Muscle layer of colon (tissue), 2 donors: ENCODE data around the gene S100A16.

ENCODE experiments used
- H3K27ac ChIP-seq: one replicate; pipeline ENCODE4 v1.7.0; 2013; ENCODE audit warnings: low read depth, mild to moderate bottlenecking, low read length, moderate library complexity
- H3K27me3 ChIP-seq, 2 donors: one replicate each; pipeline ENCODE4 v1.7.0; 2013; ENCODE audit warnings: low read length in 2 of 2, mild to moderate bottlenecking in 2 of 2; ENCODE audit not compliant: insufficient read depth in 2 of 2, control insufficient read depth in 1 of 2
- H3K36me3 ChIP-seq: one replicate; pipeline ENCODE4 v1.7.0; 2013; ENCODE audit warnings: mild to moderate bottlenecking, low read length; ENCODE audit not compliant: insufficient read depth
- H3K4me1 ChIP-seq: one replicate; pipeline ENCODE4 v1.7.0; 2013; ENCODE audit warnings: mild to moderate bottlenecking, low read length; ENCODE audit not compliant: insufficient read depth
- H3K4me3 ChIP-seq, 2 donors: one replicate each; pipeline ENCODE4 v1.7.0; 2013; ENCODE audit warnings: low read length in 2 of 2, low read depth in 1 of 2, mild to moderate bottlenecking in 1 of 2, moderate library complexity in 1 of 2
- H3K9ac ChIP-seq: one replicate; pipeline ENCODE4 v1.7.0; 2013; ENCODE audit warnings: low read length
- H3K9me3 ChIP-seq: one replicate; pipeline ENCODE4 v1.7.0; 2013; ENCODE audit warnings: mild to moderate bottlenecking, low read length
- donor health status: abdominal sarcoma.
- donor health status: Adenocarcinoma of cecum.

The S100A16 gene

DNA sequence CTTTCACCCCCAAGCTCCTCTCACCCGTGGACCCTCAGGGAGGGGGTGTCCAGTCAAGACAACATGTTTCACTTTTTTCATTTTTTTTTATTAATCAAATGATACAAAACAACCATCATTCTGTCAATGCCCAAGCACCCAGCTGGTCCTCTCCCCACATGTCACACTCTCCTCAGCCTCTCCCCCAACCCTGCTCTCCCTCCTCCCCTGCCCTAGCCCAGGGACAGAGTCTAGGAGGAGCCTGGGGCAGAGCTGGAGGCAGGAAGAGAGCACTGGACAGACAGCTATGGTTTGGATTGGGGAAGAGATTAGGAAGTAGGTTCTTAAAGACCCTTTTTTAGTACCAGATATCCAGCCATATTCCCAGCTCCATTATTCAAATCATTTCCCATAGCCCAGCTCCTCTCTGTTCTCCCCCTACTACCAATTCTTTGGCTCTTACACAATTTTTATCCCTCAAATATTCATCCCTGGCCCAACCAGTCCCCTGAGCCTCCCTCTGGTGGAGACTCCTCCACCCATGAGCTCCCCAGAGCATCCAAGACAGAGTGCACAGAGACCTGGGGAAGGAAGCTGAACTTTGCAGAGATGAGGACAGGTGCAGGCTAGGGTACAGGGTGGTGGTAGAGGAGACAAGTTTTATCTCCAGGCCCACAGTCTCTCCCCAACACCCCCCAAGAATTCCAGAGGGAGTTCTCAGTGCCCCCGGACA lies 1.4 kb upstream of the S100A16 start:
- Histone ChIP-seq H3K9ac (no peak overlapping the region), H3K4me1 (peaks cover 31% of the 10 kb centered on the region), H3K9me3 (no peaks in the 10 kb centered on the region), H3K36me3 (no peaks in the 10 kb centered on the region), H3K27me3 (no peaks in the 10 kb centered on the region), H3K27ac (no peak overlapping the region), H3K4me3 (no peak overlapping the region)

DNA sequence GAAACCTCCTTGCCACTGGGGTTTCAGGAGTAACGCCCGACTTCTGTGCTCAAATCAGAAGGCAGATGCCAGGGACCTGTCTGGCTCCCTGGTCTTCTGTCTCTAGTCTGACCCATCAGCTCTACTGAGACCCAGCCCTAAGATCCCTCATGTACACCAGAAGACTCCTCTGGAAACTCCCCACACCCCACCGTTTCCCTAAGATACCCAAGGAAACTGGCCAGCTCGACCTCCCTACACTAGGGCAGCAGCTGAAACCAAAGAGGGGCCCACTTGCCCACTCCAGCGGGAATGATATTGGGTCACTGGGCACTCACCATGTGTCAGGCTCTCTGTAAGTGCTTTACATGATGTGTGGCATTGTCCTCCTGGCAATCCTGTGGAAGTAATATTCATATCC lies 469 bp upstream of the S100A16 start:
- H3K9me3 ChIP-seq: no peaks in the 10 kb centered on the region
- H3K27ac ChIP-seq: peak overlapping the region; percentile 84
- peak overlapping the region; percentile 88 to 91 for H3K4me3 ChIP-seq
- H3K9ac ChIP-seq: peak overlapping the region; percentile 78
- no peaks in the 10 kb centered on the region for H3K27me3 ChIP-seq
- no peaks in the 10 kb centered on the region for H3K36me3 ChIP-seq
- peaks cover 41% of the 10 kb centered on the region for H3K4me1 ChIP-seq

DNA sequence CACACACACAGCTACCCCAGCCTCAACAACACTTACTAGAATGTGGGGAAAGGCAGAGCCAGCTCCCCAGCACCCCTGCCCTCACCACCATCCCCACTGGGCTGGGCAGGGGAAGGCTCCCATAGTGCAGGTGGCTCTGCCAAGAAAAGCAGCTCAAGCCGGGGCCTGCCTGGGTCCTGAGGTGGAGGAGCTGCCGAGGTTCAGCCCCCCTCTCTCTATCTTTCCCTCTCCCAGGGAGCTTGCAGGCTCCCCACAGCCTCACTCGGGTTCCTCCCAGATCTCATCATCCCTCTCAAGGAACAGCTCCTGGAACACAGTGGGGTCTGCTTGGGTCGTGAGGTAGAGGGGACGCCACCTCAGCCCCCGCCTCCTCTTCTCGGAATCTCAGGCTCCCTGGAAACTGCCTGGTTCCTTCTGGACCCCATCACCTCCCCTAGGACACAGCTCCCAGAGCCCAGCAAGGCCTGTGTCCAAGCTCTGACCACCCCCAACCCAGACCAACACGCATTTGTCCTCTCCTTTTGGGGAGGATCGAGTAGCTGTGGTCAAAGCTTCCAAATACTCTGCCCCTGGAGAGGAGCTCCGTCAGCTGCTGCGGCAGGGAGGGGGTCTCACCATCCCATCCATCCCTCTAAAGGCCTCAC lies 704 bp downstream of the S100A16 start:
- Histone ChIP-seq H3K36me3 (peaks cover 10% of the 10 kb centered on the region), H3K4me1 (peaks cover 42% of the 10 kb centered on the region), H3K4me3 (peak overlapping the region; percentile 88 to 91), H3K27me3 (no peaks in the 10 kb centered on the region), H3K9ac (peak overlapping the region; percentile 78), H3K9me3 (no peaks in the 10 kb centered on the region), H3K27ac (peak overlapping the region; percentile 84)

DNA sequence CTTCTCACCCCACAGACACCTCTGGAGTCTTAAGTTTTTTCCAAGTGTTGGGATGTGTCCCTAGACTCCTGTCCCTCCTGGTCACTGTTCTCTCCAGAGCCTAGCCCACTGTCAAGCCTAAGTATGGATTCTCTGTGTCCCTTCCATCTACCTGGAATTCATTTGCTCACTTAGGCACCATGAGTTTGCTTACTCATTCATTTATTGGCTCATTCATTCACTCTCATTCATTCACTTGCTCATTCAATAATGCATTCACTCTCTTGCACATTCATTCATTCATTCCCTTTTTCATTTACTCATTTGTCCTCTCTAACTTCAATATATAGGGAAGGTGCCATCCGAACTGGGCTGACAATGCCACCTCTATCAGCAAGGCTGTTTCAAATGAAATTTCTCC lies 1.6 kb downstream of the S100A16 start:
- no peak overlapping the region for H3K9ac ChIP-seq
- H3K9me3 ChIP-seq: no peaks in the 10 kb centered on the region
- H3K4me3 ChIP-seq: peak overlapping the region in 1 of 2 donors; percentile 88
- peaks cover 19% of the 10 kb centered on the region for H3K36me3 ChIP-seq
- no peaks in the 10 kb centered on the region for H3K27me3 ChIP-seq
- H3K27ac ChIP-seq: peak overlapping the region; percentile 45
- H3K4me1 ChIP-seq: peaks cover 42% of the 10 kb centered on the region

DNA sequence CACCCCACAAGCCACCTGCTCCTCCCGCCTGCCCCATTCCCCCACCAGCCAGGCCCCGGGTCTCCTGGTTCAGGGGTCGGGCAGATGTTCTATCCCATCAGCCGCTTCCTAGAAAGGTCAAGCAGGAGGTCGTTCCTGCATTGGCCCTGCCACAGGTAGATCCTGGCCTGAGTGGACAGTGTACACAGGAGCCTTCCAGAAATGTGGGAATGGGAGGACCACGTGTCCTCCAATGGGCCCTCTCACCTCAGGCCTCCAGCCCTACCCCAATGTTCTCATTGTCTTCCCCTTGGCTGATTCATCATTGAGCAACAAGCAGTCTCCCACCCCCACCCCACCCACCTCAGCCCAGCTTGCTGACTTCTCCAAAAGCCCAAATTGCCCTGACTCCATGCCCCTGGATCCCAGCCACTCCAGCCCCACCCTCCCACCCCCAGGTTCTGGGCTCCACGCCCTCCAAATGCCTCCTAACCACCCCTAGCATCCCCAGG lies 2.1 kb downstream of the S100A16 start:
- Histone ChIP-seq H3K27me3 (no peaks in the 10 kb centered on the region), H3K9me3 (no peaks in the 10 kb centered on the region), H3K4me3 (no peak overlapping the region), H3K27ac (no peak overlapping the region), H3K36me3 (peaks cover 22% of the 10 kb centered on the region), H3K4me1 (peaks cover 42% of the 10 kb centered on the region), H3K9ac (no peak overlapping the region)

DNA sequence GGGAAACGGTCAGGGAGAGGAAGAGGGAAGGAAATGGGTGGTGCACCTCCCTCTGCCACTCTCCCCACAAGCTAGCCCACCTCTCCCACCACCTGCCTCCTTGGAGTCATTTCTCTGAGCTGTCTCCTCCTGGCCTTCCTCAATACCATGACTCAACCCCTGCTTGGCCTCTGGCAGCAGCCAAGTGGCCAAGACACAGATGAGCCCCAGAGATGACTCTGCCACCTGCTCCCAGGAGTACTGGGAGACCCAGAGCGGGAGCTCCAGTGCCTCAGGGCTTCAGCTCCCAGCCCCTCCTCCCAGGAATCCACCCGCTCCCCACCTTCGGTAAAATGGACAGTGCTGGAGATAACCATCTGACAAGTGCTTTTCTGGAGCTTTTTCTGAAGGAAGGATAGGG lies 2.6 kb downstream of the S100A16 start:
- H3K36me3 ChIP-seq: peaks cover 22% of the 10 kb centered on the region
- H3K27me3 ChIP-seq: no peaks in the 10 kb centered on the region
- H3K9me3 ChIP-seq: no peaks in the 10 kb centered on the region
- no peak overlapping the region for H3K27ac ChIP-seq
- H3K4me3 ChIP-seq: no peak overlapping the region
- no peak overlapping the region for H3K9ac ChIP-seq
- H3K4me1 ChIP-seq: peaks cover 42% of the 10 kb centered on the region

DNA sequence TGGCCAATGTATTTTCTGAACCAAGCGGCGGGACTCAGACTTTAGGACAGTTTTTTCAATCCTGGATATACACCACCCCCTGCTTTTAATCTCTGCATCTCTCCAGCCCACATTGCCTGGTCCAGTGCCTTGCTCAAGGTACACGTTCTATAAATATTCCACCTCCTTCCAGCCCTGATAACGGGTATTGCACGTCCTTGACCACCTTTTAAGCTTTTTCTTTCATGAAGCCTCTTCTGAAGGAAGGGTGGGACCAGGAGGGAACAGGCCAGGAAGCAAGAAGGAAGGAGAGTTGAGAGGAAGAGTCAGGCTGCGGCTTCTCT lies 3.4 kb downstream of the S100A16 start:
- Histone ChIP-seq H3K36me3 (peaks cover 22% of the 10 kb centered on the region), H3K4me1 (peaks cover 42% of the 10 kb centered on the region), H3K4me3 (peak overlapping the region in 1 of 2 donors; percentile 32), H3K27ac (peak overlapping the region; percentile 60), H3K9me3 (no peaks in the 10 kb centered on the region), H3K27me3 (no peaks in the 10 kb centered on the region), H3K9ac (no peak overlapping the region)

DNA sequence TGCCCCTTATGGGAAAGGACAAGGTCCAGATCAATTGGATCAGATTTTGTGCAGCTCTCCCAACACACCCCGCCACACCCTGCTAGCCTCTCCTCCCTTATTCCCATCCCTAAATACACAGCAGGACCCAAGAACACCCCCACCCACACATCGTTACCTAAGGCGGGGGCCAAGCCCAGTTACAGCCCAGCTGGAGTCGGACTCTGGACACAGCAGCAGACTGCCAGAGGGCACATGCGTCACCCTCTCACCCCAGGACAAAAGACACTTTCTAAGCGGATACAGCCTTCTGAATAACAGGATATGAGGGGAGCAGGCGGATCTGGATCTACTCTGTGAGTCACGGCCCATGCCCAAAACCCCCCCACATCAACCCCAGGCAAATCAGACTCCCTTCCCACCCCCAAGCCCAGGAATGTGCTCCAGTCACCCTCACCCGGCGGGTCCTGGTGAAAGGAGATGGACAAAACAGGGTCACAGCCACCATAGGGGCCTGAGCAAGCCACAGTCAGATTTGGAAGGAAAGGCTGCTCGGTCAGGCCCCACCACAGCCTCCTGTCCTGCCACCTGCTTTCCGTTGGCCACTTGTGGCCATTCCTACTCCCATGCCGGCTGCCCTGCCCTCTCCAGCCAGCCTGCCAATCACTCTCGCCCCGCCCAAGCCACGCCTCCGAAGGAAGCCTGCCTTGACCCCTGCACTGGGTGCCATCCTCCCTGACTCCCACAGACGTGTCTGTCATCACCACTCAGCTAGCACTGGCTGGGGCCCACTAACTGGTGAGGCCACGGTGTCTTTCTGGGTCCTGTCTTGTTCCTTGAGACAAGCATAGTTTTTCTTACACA lies 4.0 kb downstream of the S100A16 start:
- peak overlapping the region in 1 of 2 donors; percentile 32 for H3K4me3 ChIP-seq
- no peaks in the 10 kb centered on the region for H3K9me3 ChIP-seq
- H3K27me3 ChIP-seq: no peaks in the 10 kb centered on the region
- no peak overlapping the region for H3K9ac ChIP-seq
- peak overlapping the region; percentile 60 for H3K27ac ChIP-seq
- peaks cover 42% of the 10 kb centered on the region for H3K4me1 ChIP-seq
- H3K36me3 ChIP-seq: peaks cover 22% of the 10 kb centered on the region

DNA sequence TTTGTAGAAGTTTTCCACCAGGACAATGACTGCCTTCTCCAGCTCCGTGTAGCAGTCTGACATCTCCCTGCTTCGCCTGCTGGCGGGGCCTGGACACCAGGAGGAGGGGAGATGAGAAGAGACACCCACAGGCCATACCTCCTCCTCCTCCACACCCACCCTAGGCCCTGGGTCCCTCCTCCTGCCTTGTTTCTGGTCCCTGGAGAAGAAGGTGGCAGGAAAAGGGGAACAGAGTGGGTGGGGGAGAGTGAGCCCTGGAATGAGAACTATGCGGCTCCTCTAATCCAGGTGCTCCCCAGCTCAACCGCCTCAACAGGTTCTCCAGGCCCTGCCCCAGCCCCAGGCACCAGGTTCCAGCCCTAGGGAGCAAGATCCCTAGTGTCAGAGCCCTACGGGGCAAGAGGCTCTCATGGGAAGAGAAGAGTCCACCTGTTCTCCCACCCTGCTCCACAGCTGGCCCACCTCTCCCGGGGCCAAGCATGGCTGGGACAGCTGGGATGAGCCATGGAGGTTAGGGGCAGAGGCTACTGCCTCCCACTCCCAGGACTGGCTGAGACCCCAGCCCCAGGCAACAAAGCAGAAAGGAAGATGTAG lies 4.8 kb downstream of the S100A16 start:
- Histone ChIP-seq H3K27ac (peak overlapping the region; percentile 60), H3K9ac (no peak overlapping the region), H3K4me1 (peaks cover 38% of the 10 kb centered on the region), H3K36me3 (peaks cover 22% of the 10 kb centered on the region), H3K27me3 (no peaks in the 10 kb centered on the region), H3K4me3 (peak overlapping the region in 1 of 2 donors; percentile 32), H3K9me3 (no peaks in the 10 kb centered on the region)

DNA sequence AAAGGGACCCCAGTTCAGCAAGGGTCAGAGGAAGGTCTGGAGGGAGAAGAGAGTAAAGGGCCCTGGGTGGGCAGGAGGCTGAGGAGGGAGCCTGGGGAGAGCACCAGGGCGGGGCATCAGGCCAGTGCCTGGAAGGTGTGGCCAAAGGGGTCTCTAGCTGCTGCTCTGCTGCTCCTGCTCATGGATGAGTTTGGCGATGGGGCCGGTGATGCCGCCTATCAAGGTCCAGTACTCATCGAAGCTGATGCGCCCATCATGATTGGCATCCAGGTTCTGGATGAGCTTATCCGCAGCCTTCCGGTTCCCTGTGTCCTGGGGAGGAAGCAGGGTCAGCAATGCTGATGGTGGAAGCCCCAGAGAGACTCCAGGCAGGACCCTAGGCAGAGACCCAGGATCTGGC lies 5.6 kb downstream of the S100A16 start:
- peaks cover 35% of the 10 kb centered on the region for H3K4me1 ChIP-seq
- H3K36me3 ChIP-seq: peaks cover 22% of the 10 kb centered on the region
- H3K9ac ChIP-seq: no peak overlapping the region
- H3K27ac ChIP-seq: no peak overlapping the region
- no peak overlapping the region for H3K4me3 ChIP-seq
- no peaks in the 10 kb centered on the region for H3K27me3 ChIP-seq
- H3K9me3 ChIP-seq: no peaks in the 10 kb centered on the region

DNA sequence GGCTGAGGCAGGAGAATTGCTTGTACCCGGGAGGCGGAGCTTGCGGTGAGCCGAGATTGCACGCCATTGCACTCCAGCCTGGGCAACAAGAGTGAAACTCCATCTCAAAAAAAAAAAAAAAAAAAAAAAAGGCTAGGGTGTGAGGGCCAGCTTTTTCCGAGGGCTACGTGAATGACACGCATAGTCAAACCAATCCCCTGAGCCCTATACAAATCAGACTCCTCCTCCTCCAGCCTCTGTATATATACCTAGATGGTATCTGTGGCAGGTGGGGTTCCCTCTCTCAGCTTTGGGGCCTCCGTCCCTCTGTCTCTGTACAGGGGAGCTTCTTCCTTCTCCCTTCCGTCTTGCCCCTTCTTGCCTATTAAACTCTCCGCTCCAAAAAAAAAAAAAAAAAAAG lies 6.7 kb downstream of the S100A16 start:
- no peaks in the 10 kb centered on the region for H3K27me3 ChIP-seq
- H3K27ac ChIP-seq: no peak overlapping the region
- peaks cover 27% of the 10 kb centered on the region for H3K4me1 ChIP-seq
- peaks cover 22% of the 10 kb centered on the region for H3K36me3 ChIP-seq
- no peaks in the 10 kb centered on the region for H3K9me3 ChIP-seq
- H3K4me3 ChIP-seq: no peak overlapping the region
- no peak overlapping the region for H3K9ac ChIP-seq
